Heart left ventricle (tissue), 16 donors: ENCODE results near the gene PRR16. TPM values are rescaled to one million over a fixed set of nuclear protein-coding genes. Genes with fewer than 3 reads are reported as not detected.

ENCODE experiments used
- ATAC-seq, 4 donors: fragments of 200-7000 bp; cut with Tn5 transposase; one replicate each; pipeline ENCODE4 v1.9.1; 2020 to 2022; ENCODE audit warnings: moderate library complexity in 4 of 4, mild to moderate bottlenecking in 3 of 4, moderate number of reproducible peaks in 1 of 4
- DNase-seq, 5 donors: peaks; one replicate each; pipeline ENCODE4 v3.0.0-alpha.2; 2020
- H3K27ac ChIP-seq, 12 donors: fragments of 200-600 bp; sonication (generic) in 4 of 12; one replicate each; pipeline versions ENCODE4 v1.5.0 to v1.8.0; 2016 to 2022; ENCODE audit warnings: mild to moderate bottlenecking in 2 of 12
- H3K27me3 ChIP-seq, 9 donors: fragments of 200-600 bp; sonication (generic) in 2 of 9; one replicate each; pipeline versions ENCODE4 v1.5.1 to v1.8.0; 2016 to 2022; ENCODE audit warnings: mild to moderate bottlenecking in 3 of 9
- H3K36me3 ChIP-seq, 9 donors: fragments of 200-600 bp; sonication (generic) in 2 of 9; one replicate each; pipeline versions ENCODE4 v1.5.0 to v1.8.0; 2018 to 2022; ENCODE audit warnings: mild to moderate bottlenecking in 2 of 9
- H3K4me1 ChIP-seq, 12 donors: fragments of 200-600 bp; sonication (generic) in 4 of 12; one replicate each; pipeline versions ENCODE4 v1.5.0 to v1.8.0; 2016 to 2022; ENCODE audit warnings: mild to moderate bottlenecking in 3 of 12
- H3K4me3 ChIP-seq, 12 donors: fragments of 200-600 bp; sonication (generic) in 4 of 12; one replicate each; pipeline versions ENCODE4 v1.5.0 to v1.8.0; 2017 to 2022; ENCODE audit warnings: mild to moderate bottlenecking in 9 of 12, moderate library complexity in 4 of 12
- H3K9me3 ChIP-seq, 12 donors: fragments of 200-600 bp; sonication (generic) in 4 of 12; one replicate each; pipeline versions ENCODE4 v1.5.0 to v1.8.0; 2016 to 2022; ENCODE audit warnings: mild to moderate bottlenecking in 1 of 12
- POLR2A ChIP-seq, 2 donors: fragments of 450-650 bp; IDR thresholded peaks; one replicate each; pipeline ENCODE4 v1.6.1; 2017; ENCODE audit warnings: antibody characterized with exemption in 2 of 2, mild to moderate bottlenecking in 2 of 2, moderate library complexity in 2 of 2
- WGBS, 4 donors: extraction: QIAGEN DNeasy Blood & Tissue Kit in 2 of 4; methylation state at CpG; one replicate each; pipeline versions ENCODE4 v1.1.5 to v1.1.7; 2013 to 2018; 5-methylcytosine and 5-hydroxymethylcytosine counted together
- intact Hi-C, 10 donors: fragments of 100-400 bp; cut with DNase I; formaldehyde crosslinking; loops; one replicate each; pipeline versions ENCODE4 v1.11.1 to v1.14.2; 2022
- polyA plus RNA-seq, 2 donors: library from polyadenylated mRNA; stranded (reverse); fragments of 200-250 nt; gene quantifications; one replicate each; pipeline ENCODE4 v1.2.3, GENCODE V29; 2013
- total RNA-seq, 9 donors: library from RNA; depleted of rRNA in 2 of 9; stranded (reverse); fragments of >200 nt in 2 of 9; fragmentation: NEBNext Ultra II Directional in 3 of 9; extraction: Animal tissue kit (Norgen Biotek cat#: 25700) in 3 of 9; gene quantifications; one replicate each; pipeline versions ENCODE4 v1.1.0 to v1.2.4, GENCODE V29; 2016 to 2023
- TF ChIP-seq, protein P1 (sequence below), 12 donors: fragments of 200-600 bp; sonication (generic) in 4 of 12; IDR thresholded peaks; one replicate each; pipeline versions ENCODE4 v1.5.0 to v1.8.0; 2018 to 2022; ENCODE audit warnings: antibody characterized with exemption in 12 of 12, mild to moderate bottlenecking in 5 of 12
- donor health status: ischemic (EF 13 %, LVEDD 7.1; RV severe dilation, severe dysfunction).
- donor health status: healthy with polysubstance abuse.
- donor health status: DM: no; HTN: yes; CAD: no.
- donor health status: DM: no; HTN: no; CAD: no.
- donor health status: ischemic (EF 25% LVEDD 6.9; RV normal size, moderate dysfunction).
- donor health status: ischemic (EF 25% LVEDD 5.7; RV mildly dilated, moderate dysfunction).
- donor health status: healthy.
- donor health status: DM: yes; HTN: yes; CAD: no.
- donor health status: ischemic (EF 35%, LVEDD 5.7; RV mildly dilated, moderate dysfunction).
- donor health status: nonischemic (EF 11% LVEDD 7.7; RV severe dilation, severe dysfunction).
- donor health status: DM: yes; HTN: yes; CAD: no.
- donor health status: PGD.
- donor health status: ischemic (EF 29% LVEDD 5.4; RV normal size, mild dysfunction).
- donor health status: nonischemic (EF 23%, LVEDD 6.1; RV moderate dilation, normal function).

PRR16 gene
- total and polyA plus RNA-seq, 11 donors: 4.0 to 18.8 (median 8.3) TPM

DNA sequence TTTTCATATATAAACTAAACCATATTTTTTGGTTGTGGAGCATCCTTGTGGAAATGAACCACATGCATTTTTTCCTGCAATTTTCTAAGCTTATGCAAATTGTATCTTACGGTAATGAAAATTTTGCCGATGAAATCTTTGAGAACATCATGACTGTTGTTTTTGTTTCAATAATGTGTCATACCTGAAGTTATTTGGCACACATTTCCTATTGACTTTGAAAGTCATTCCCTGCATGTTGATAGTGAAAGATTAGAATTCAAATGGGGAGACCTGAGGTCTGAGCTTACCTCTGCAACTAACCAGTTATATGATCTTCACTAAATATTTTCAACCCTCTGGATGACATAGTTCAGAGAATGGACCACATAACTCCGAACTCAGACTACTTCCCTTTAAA lies 88.5 kb downstream of the PRR16 start:
- Histone ChIP-seq H3K27ac (no peak overlapping the region), H3K4me1 (peaks cover 0 to 3% (median 0%) of the 10 kb centered on the region in 12 donors), H3K9me3 (no peaks in the 10 kb centered on the region), H3K27me3 (no peaks in the 10 kb centered on the region), H3K4me3 (no peak overlapping the region), H3K36me3 (no peaks in the 10 kb centered on the region)
- intact Hi-C loops: no loop called here
- TF ChIP-seq, protein P1, sequence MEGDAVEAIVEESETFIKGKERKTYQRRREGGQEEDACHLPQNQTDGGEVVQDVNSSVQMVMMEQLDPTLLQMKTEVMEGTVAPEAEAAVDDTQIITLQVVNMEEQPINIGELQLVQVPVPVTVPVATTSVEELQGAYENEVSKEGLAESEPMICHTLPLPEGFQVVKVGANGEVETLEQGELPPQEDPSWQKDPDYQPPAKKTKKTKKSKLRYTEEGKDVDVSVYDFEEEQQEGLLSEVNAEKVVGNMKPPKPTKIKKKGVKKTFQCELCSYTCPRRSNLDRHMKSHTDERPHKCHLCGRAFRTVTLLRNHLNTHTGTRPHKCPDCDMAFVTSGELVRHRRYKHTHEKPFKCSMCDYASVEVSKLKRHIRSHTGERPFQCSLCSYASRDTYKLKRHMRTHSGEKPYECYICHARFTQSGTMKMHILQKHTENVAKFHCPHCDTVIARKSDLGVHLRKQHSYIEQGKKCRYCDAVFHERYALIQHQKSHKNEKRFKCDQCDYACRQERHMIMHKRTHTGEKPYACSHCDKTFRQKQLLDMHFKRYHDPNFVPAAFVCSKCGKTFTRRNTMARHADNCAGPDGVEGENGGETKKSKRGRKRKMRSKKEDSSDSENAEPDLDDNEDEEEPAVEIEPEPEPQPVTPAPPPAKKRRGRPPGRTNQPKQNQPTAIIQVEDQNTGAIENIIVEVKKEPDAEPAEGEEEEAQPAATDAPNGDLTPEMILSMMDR (IDR thresholded peaks at IDR 0.05): no peak
- no peak for TF ChIP-seq POLR2A (IDR thresholded peaks at IDR 0.05)
- DNase-seq: no peak
- ATAC-seq: no peak
- 83 to 93% (median 88%) methylated on average over 3 of the region's 3 CpGs for WGBS, 4 donors

DNA sequence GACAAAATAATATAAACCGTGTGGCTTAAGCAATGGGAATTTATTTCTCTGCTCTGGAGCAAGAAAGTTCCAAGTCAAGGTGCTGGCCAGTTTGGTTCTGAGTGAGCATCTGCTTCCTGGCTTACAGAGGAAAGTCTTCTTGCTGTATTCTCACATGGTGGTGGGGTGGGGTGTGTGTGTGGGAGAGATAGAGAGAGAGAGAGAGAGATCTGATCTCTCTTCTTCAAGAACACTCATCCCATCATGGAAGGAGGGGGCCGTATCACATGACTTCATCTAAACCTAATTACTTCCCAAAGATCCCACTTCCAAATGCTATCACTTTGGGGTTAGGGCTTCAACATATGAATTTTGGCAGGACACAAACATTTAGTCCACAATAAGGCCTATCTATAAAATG lies 91.2 kb downstream of the PRR16 start:
- 72 to 85% (median 81%) methylated on average over 2 of the region's 2 CpGs for WGBS, 4 donors
- Histone ChIP-seq H3K36me3 (no peaks in the 10 kb centered on the region), H3K4me1 (no peaks in the 10 kb centered on the region), H3K9me3 (peaks cover 0 to 8% (median 0%) of the 10 kb centered on the region in 12 donors), H3K27me3 (no peaks in the 10 kb centered on the region), H3K4me3 (no peak overlapping the region), H3K27ac (no peak overlapping the region)
- DNase-seq (no peak), ATAC-seq (no peak)
- intact Hi-C loops: no loop called here
- TF ChIP-seq, protein P1 (IDR thresholded peaks at IDR 0.05): no peak
- no peak for TF ChIP-seq POLR2A (IDR thresholded peaks at IDR 0.05)

DNA sequence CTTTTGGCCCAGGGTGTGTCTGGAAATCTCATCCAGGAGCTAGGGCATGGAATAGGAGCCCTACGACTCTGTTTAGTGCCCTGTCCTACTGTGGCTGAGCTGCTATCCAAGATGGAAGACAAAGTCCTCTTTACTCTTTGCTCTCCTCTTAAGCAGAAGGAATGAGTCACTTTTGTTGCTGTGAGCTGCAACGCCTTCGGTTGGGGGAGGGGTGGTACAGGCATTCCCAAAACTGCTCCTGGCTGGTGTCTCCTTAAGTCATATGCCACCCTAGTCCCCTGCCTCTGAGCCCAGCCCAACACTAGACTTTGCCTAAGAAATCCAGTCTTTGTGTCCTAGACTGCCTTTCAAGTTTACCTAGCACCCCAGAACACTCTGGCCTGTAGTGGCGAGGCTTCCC lies 99.9 kb downstream of the PRR16 start:
- TF ChIP-seq, protein P1 (IDR thresholded peaks at IDR 0.05): no peak
- TF ChIP-seq POLR2A (IDR thresholded peaks at IDR 0.05): no peak
- H3K27me3 ChIP-seq: no peaks in the 10 kb centered on the region
- ATAC-seq (no peak), DNase-seq (no peak)
- H3K4me1 ChIP-seq: no peaks in the 10 kb centered on the region
- H3K4me3 ChIP-seq: no peak overlapping the region
- H3K36me3 ChIP-seq: no peaks in the 10 kb centered on the region
- intact Hi-C loops: no loop called here
- WGBS, 4 donors: 81 to 87% (median 86%) methylated on average over 4 of the region's 4 CpGs
- H3K27ac ChIP-seq: no peak overlapping the region
- H3K9me3 ChIP-seq: peaks cover 0 to 8% (median 0%) of the 10 kb centered on the region in 12 donors

DNA sequence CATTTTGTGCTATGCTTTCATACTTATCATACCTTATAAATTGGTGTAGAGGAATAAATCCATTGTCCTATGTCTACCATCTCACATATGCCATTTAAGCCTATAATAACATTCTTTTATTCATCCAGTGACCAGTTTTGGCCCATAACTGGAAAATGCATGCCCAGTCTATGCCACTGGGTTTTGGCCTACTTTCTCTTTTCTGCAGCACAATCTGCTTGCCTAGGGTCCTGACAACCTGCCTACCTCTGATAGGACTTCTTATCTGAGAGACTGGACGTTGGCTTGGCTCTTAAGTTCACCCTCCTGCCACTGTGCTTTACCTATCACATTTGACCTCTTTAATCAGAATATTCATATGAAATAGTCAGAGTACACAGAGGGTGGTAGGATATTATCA lies 103.0 kb downstream of the PRR16 start:
- 11 to 29% (median 25%) methylated on average over 1 of the region's 1 CpG for whole genome bisulfite sequencing, 4 donors
- H3K27ac ChIP-seq: no peak overlapping the region
- ATAC-seq (no peak), DNase-seq (no peak)
- no peak overlapping the region for H3K4me3 ChIP-seq
- no peak for TF ChIP-seq POLR2A (IDR thresholded peaks at IDR 0.05)
- no peaks in the 10 kb centered on the region for H3K27me3 ChIP-seq
- H3K4me1 ChIP-seq: no peaks in the 10 kb centered on the region
- intact Hi-C loops: no loop called here
- H3K9me3 ChIP-seq: no peaks in the 10 kb centered on the region
- H3K36me3 ChIP-seq: no peaks in the 10 kb centered on the region

DNA sequence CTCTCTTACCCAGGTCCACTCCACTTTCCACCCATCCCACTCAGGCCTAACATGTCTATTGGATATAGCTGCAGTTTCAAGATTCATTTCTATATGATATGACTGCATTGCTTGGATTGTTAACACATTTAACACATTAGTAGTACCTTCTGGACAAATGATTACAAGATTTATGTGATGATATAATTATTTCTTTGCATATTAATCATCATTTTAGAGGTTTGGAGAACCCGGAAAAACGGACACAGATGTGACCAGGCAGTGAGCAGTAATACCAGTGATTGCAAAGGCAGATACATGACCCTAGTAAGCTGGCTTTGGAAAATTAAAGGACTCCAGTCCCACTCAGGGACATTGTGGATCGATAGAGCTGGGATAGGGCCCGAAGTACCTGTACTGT lies 103.8 kb downstream of the PRR16 start:
- no peaks in the 10 kb centered on the region for H3K27me3 ChIP-seq
- ATAC-seq (no peak), DNase-seq (no peak)
- no peak overlapping the region for H3K27ac ChIP-seq
- no peaks in the 10 kb centered on the region for H3K4me1 ChIP-seq
- H3K36me3 ChIP-seq: no peaks in the 10 kb centered on the region
- 66 to 91% (median 82%) methylated on average over 4 of the region's 4 CpGs for WGBS, 4 donors
- H3K4me3 ChIP-seq: no peak overlapping the region
- intact Hi-C loops: no loop called here
- no peaks in the 10 kb centered on the region for H3K9me3 ChIP-seq
- TF ChIP-seq POLR2A (IDR thresholded peaks at IDR 0.05): no peak
- TF ChIP-seq, protein P1 (IDR thresholded peaks at IDR 0.05): no peak
